H1 (cell line): Measurements from ENCODE around the gene LGALSL. TPM values are rescaled to one million over a fixed set of nuclear protein-coding genes. Genes with fewer than 3 reads are reported as not detected.

Experiments used
- BACH1 ChIP-seq: IDR thresholded peaks from 2 replicates; pipeline ENCODE4 v1.6.1; 2012; ENCODE audit warnings: low read length, improper control_type of control experiment
- CHD7 ChIP-seq: fragments of 300-600 bp; sonication (generic); IDR thresholded peaks from 2 replicates; pipeline ENCODE4 v1.7.1; 2012; ENCODE audit warnings: low read length, moderate library complexity, mild to moderate bottlenecking, inconsistent platforms; ENCODE audit not compliant: insufficient replicate concordance
- SUZ12 ChIP-seq: fragments of 200-600 bp; sonication (generic); IDR thresholded peaks from 2 replicates; pipeline ENCODE4 v1.6.1; 2012; ENCODE audit warnings: mild to moderate bottlenecking, inconsistent platforms, low read length, moderate library complexity, mixed read lengths
- polyA plus RNA-seq, 7 experiments: library from polyadenylated mRNA; depleted of rRNA in 3 of 7; stranded (reverse) in 5 of 7; unstranded in 2 of 7; fragments of >200 nt in 5 of 7; fragments of 200-250 nt in 2 of 7; gene quantifications; 1 replicate in 5 of 7; 2 replicates in 1 of 7; 4 replicates in 1 of 7; pipeline versions ENCODE4 v1.2.1 to v1.2.3, GENCODE V29; 2011 to 2013; ENCODE audit warnings: missing spikeins in 2 of 7, mixed read lengths in 2 of 7
- total RNA-seq: library from RNA; stranded (reverse); fragmentation: NEBNext Ultra II Directional; extraction: Animal tissue kit (Norgen Biotek cat#: 25700); gene quantifications from 2 replicates; pipeline ENCODE4 v1.2.1, GENCODE V29; 2021
- TF ChIP-seq, protein P1 (sequence below): IDR thresholded peaks from 2 replicates; pipeline ENCODE4 v1.6.1; 2012; ENCODE audit warnings: low read length, inconsistent platforms

LGALSL gene
- total and polyA plus RNA-seq, 2 of the 8 experiments (the other 6 are each of a cell fraction or from before 2014, with no cell fraction given) = 13.6 to 32.3 TPM

DNA sequence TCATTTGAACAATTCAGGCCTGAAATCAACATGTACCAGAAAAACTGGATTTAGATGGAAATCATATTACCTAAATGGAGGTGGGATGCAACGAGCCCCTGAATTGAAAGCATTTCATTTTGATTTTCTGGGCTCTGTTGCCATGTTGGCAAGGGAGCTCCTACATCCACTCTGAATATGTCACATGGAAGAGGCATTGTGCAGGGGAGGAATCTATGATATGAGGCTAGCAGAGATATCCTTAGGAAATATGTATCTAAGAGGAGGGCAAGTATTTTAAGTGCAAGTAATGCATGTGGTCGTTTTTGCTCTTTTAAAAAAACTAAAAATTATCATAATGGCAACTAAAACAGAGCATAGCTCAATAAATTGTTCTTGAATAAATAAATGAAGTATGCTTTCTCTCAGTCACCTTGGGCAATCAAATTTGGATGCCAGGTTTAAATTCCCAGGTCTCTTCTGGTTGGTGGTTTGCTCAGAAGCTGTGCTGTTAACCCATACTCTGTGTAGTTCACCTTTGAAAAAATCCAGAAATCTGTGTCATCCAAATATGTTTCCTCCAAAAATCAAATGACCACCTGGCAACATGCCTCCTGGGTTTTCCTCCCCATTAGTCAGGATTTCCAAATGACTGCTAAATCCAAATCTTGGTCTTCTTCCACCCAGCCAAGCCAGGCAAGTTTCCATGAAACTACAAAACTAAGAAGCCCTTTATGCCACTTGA is 6.5 kb upstream of the LGALSL start (continued):
- TF ChIP-seq CHD7 = no peak
- TF ChIP-seq BACH1 = no peak
- TF ChIP-seq SUZ12 = no peak
- TF ChIP-seq, protein P1, sequence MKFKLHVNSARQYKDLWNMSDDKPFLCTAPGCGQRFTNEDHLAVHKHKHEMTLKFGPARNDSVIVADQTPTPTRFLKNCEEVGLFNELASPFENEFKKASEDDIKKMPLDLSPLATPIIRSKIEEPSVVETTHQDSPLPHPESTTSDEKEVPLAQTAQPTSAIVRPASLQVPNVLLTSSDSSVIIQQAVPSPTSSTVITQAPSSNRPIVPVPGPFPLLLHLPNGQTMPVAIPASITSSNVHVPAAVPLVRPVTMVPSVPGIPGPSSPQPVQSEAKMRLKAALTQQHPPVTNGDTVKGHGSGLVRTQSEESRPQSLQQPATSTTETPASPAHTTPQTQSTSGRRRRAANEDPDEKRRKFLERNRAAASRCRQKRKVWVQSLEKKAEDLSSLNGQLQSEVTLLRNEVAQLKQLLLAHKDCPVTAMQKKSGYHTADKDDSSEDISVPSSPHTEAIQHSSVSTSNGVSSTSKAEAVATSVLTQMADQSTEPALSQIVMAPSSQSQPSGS = no peak
